DOHH2 (cell line): ENCODE results near the gene CCDC152.

Experiments used
- EZH2phosphoT487 ChIP-seq: fragments of 200-600 bp; sonication (generic); IDR thresholded peaks from 2 replicates; pipeline ENCODE4 v1.6.1; 2017; ENCODE audit warnings: borderline replicate concordance, mild to moderate bottlenecking, antibody characterized with exemption, low read length, moderate library complexity, mixed read lengths
- TF ChIP-seq, protein P1 (sequence below): fragments of 200-600 bp; sonication (generic); IDR thresholded peaks from one replicate; pipeline ENCODE4 v1.5.1; 2014; ENCODE audit warnings: antibody characterized with exemption, mild to moderate bottlenecking, low read depth, low read length; ENCODE audit not compliant: poor library complexity, severe bottlenecking

DNA sequence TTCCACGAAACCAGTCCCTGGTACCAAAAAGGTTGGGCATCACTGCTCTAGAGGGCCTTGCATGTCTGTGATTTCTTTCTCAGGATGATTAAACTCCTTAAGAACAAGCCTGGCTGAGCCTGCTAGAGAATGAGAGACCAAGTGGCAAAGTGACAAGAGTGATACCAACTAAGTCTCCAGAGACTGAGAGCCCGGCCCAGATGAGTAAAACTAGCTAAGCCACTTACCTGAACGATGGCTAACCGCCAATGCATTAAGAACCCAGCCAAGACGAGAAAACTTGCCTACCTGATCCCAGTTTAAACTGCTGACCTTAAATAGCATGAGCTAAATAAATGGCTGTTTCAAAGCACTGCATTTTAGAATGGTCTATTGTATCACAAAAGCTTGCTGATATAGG lies 5.6 kb upstream of the CCDC152 start:
- TF ChIP-seq, protein P1, sequence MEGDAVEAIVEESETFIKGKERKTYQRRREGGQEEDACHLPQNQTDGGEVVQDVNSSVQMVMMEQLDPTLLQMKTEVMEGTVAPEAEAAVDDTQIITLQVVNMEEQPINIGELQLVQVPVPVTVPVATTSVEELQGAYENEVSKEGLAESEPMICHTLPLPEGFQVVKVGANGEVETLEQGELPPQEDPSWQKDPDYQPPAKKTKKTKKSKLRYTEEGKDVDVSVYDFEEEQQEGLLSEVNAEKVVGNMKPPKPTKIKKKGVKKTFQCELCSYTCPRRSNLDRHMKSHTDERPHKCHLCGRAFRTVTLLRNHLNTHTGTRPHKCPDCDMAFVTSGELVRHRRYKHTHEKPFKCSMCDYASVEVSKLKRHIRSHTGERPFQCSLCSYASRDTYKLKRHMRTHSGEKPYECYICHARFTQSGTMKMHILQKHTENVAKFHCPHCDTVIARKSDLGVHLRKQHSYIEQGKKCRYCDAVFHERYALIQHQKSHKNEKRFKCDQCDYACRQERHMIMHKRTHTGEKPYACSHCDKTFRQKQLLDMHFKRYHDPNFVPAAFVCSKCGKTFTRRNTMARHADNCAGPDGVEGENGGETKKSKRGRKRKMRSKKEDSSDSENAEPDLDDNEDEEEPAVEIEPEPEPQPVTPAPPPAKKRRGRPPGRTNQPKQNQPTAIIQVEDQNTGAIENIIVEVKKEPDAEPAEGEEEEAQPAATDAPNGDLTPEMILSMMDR: no peak
- no peak for TF ChIP-seq EZH2phosphoT487
